ENCODE data around the gene UPP1.

DNA sequence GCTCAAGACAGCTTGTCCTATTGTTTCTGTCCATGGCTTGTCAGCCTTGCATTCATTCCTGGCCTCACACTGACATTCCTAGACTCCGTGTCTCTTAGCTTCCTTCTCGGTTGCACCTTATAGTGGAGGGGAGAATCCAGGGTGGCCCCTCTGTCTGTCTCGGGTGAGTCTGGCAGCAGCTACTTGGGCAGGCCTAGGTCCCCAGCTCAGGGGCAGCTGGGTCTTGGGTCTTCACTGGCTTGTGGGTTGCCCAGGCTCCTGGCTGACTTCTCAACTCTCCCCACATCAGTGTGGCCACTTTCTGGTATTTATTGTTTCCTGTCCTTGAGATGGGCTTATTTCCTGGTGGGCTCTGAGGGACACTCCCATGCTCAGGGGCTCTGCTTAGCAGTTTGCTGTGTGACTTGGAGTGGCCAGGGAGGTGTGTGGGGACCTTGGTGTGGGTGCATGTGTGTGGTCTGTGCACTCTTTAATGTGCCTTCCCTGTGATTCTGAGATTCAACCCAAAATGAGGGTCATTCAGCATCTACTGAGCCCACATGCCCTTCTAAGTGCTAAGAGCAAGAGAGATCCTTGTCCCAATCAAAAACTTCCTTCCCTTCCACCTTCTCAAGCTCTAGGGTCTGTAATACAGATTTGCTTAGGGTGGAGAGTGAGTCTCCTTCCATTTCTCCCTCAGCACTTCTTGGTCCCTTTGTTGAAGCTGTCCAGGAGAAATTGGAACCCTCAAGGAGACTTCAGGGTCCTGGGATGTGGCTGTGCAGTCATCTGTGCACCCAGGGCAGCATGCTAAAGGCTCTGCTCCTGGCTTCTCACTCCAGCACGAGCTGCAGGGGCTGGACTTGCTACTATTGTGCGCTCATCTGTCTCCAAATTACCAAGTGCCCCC is 20.1 kb downstream of the UPP1 start:
- TF ChIP-seq HNRNPUL1 (IDR thresholded peaks at IDR 0.05; ENCODE audit: low read depth, low read length) (no peak), GATAD2A (CRISPR knock-in tag; IDR thresholded peaks at IDR 0.05) (no peak), SIN3A (IDR thresholded peaks at IDR 0.05; ENCODE audit: borderline replicate concordance, low read depth, low read length) (no peak), ZFX (CRISPR knock-in tag; IDR thresholded peaks at IDR 0.05; ENCODE audit: low read depth) (no peak), PTBP1 (IDR thresholded peaks at IDR 0.05; ENCODE audit: low read depth, low read length, poor library complexity, severe bottlenecking) (no peak), KLF15 (CRISPR knock-in tag; IDR thresholded peaks at IDR 0.05; ENCODE audit: borderline replicate concordance) (no peak), ZBTB21 (CRISPR knock-in tag; IDR thresholded peaks at IDR 0.05) (no peak)
- TF ChIP-seq, protein P1, sequence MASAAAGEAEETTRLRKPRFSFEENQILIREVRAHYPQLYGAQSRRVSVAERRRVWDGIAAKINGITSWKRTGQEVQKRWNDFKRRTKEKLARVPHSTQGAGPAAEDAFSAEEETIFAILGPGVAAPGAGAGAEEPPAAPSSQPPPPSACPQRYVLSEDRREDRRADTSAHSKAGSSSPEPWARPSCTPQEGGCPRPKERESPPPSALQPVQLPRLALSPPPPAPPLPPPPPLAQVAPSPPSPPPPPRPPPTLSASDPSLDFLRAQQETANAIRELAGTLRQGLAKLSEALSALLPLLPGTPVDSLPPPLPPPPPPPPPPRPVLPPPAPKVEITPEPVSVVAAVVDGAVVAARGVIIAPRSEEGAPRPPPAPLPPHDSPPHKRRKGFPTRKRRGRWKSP (CRISPR knock-in tag; IDR thresholded peaks at IDR 0.05) = no peak
- TF ChIP-seq, protein P2, sequence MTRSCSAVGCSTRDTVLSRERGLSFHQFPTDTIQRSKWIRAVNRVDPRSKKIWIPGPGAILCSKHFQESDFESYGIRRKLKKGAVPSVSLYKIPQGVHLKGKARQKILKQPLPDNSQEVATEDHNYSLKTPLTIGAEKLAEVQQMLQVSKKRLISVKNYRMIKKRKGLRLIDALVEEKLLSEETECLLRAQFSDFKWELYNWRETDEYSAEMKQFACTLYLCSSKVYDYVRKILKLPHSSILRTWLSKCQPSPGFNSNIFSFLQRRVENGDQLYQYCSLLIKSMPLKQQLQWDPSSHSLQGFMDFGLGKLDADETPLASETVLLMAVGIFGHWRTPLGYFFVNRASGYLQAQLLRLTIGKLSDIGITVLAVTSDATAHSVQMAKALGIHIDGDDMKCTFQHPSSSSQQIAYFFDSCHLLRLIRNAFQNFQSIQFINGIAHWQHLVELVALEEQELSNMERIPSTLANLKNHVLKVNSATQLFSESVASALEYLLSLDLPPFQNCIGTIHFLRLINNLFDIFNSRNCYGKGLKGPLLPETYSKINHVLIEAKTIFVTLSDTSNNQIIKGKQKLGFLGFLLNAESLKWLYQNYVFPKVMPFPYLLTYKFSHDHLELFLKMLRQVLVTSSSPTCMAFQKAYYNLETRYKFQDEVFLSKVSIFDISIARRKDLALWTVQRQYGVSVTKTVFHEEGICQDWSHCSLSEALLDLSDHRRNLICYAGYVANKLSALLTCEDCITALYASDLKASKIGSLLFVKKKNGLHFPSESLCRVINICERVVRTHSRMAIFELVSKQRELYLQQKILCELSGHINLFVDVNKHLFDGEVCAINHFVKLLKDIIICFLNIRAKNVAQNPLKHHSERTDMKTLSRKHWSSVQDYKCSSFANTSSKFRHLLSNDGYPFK (CRISPR knock-in tag; IDR thresholded peaks at IDR 0.05; ENCODE audit: borderline replicate concordance) = no peak
- TF ChIP-seq, protein P3, sequence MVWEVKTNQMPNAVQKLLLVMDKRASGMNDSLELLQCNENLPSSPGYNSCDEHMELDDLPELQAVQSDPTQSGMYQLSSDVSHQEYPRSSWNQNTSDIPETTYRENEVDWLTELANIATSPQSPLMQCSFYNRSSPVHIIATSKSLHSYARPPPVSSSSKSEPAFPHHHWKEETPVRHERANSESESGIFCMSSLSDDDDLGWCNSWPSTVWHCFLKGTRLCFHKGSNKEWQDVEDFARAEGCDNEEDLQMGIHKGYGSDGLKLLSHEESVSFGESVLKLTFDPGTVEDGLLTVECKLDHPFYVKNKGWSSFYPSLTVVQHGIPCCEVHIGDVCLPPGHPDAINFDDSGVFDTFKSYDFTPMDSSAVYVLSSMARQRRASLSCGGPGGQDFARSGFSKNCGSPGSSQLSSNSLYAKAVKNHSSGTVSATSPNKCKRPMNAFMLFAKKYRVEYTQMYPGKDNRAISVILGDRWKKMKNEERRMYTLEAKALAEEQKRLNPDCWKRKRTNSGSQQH (CRISPR knock-in tag; IDR thresholded peaks at IDR 0.05; ENCODE audit: low read depth) = no peak

All from HepG2 (cell line).